Bronchial epithelial cell (primary cell): ENCODE data around the gene WDR86. TPM values are rescaled to one million over a fixed set of nuclear protein-coding genes. Genes with fewer than 3 reads are reported as not detected.

ENCODE experiments used
- DNase-seq: peaks from one replicate; pipeline ENCODE4 v3.0.0-alpha.2; 2010; ENCODE audit warnings: low read depth
- FAIRE-seq: peaks from 2 replicates; lab custom pipeline; 2011; peaks lifted over from hg19 to GRCh38; lab: Jason Lieb, UNC
- H3K27me3 ChIP-seq: 2 replicates; pipeline ENCODE4 v1.5.1; 2011; ENCODE audit warnings: low read length; ENCODE audit not compliant: control insufficient read depth, insufficient read depth
- H3K36me3 ChIP-seq: 2 replicates; pipeline ENCODE4 v1.5.1; 2011; ENCODE audit warnings: low read length; ENCODE audit not compliant: control insufficient read depth, insufficient read depth
- H3K4me3 ChIP-seq: 2 replicates; pipeline ENCODE4 v1.5.1; 2011; ENCODE audit warnings: mild to moderate bottlenecking, low read depth, low read length, control low read depth
- total RNA-seq: library from RNA; depleted of rRNA; stranded (reverse); fragments of >200 nt; gene quantifications from 2 replicates; pipeline ENCODE4 v1.2.1, GENCODE V29; 2014
- TF ChIP-seq, protein P1 (sequence below): IDR thresholded peaks from 2 replicates; pipeline ENCODE4 v1.5.1; 2011; ENCODE audit warnings: mild to moderate bottlenecking, moderate library complexity, low read length, control low read depth, inconsistent platforms; ENCODE audit not compliant: insufficient read depth, severe bottlenecking

WDR86 gene
- total RNA-seq, 1 donor from 2014 or later, result 0.79 TPM

- DNase-seq, result no peak
- H3K36me3 ChIP-seq, result peaks cover 8% of the 10 kb centered on the region
- H3K4me3 ChIP-seq, result no peak overlapping the region
- no peak for FAIRE-seq
- TF ChIP-seq, protein P1, sequence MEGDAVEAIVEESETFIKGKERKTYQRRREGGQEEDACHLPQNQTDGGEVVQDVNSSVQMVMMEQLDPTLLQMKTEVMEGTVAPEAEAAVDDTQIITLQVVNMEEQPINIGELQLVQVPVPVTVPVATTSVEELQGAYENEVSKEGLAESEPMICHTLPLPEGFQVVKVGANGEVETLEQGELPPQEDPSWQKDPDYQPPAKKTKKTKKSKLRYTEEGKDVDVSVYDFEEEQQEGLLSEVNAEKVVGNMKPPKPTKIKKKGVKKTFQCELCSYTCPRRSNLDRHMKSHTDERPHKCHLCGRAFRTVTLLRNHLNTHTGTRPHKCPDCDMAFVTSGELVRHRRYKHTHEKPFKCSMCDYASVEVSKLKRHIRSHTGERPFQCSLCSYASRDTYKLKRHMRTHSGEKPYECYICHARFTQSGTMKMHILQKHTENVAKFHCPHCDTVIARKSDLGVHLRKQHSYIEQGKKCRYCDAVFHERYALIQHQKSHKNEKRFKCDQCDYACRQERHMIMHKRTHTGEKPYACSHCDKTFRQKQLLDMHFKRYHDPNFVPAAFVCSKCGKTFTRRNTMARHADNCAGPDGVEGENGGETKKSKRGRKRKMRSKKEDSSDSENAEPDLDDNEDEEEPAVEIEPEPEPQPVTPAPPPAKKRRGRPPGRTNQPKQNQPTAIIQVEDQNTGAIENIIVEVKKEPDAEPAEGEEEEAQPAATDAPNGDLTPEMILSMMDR, result no peak
- H3K27me3 ChIP-seq, result no peaks in the 10 kb centered on the region
These were observed 43.5 kb downstream of the WDR86 start for GRCh38 chr7:151366166-151366879.

- no peaks in the 10 kb centered on the region for H3K27me3 ChIP-seq
- no peak for FAIRE-seq
- H3K4me3 ChIP-seq, result no peak overlapping the region
- H3K36me3 ChIP-seq, result peaks cover 6% of the 10 kb centered on the region
- no peak for DNase-seq
- TF ChIP-seq, protein P1, result no peak
These were observed 46.7 kb downstream of the WDR86 start for GRCh38 chr7:151363182-151363581.

- no peak for FAIRE-seq
- DNase-seq, result no peak
- peaks cover 7% of the 10 kb centered on the region for H3K36me3 ChIP-seq
- no peaks in the 10 kb centered on the region for H3K27me3 ChIP-seq
- H3K4me3 ChIP-seq, result no peak overlapping the region
- TF ChIP-seq, protein P1, result no peak
These were observed 48.5 kb downstream of the WDR86 start for GRCh38 chr7:151361193-151361959.

- Histone ChIP-seq H3K27me3 (no peaks in the 10 kb centered on the region), H3K36me3 (peaks cover 20% of the 10 kb centered on the region), H3K4me3 (no peak overlapping the region)
- DNase-seq, result no peak
- no peak for FAIRE-seq
- TF ChIP-seq, protein P1, result no peak
These were observed 57.3 kb downstream of the WDR86 start for GRCh38 chr7:151352512-151352911.

- no peak for FAIRE-seq
- no peak for DNase-seq
- Histone ChIP-seq H3K36me3 (peaks cover 20% of the 10 kb centered on the region), H3K27me3 (no peaks in the 10 kb centered on the region), H3K4me3 (no peak overlapping the region)
- TF ChIP-seq, protein P1, result no peak
These were observed 57.9 kb downstream of the WDR86 start for GRCh38 chr7:151351967-151352366.
